HepG2 (cell line): ENCODE data around the gene LAP3. TPM values are rescaled to one million over a fixed set of nuclear protein-coding genes. Genes with fewer than 3 reads are reported as not detected.
A peak's percentile ranks its signal among the peaks of the same experiment; 100 is the strongest.

Experiments
- ATF7 ChIP-seq, 2 experiments: fragments of 450-650 bp in 1 of 2; sonication (generic) in 1 of 2; formaldehyde crosslinking in 1 of 2; IDR thresholded peaks; 2 replicates each; pipeline versions ENCODE4 v1.4.0 to v1.6.1; 2016 to 2020; ENCODE audit warnings: antibody characterized with exemption in 1 of 2, mild to moderate bottlenecking in 1 of 2, missing genetic modification reagents in 1 of 2
- CREM ChIP-seq, 2 experiments: sonication (generic) in 1 of 2; formaldehyde crosslinking in 1 of 2; IDR thresholded peaks; 2 replicates each; pipeline versions ENCODE4 v1.4.0 to v1.6.1; 2016 to 2020; ENCODE audit warnings: antibody characterized with exemption in 1 of 2, mild to moderate bottlenecking in 1 of 2, missing genetic modification reagents in 1 of 2
- JUND ChIP-seq: sonication (generic); formaldehyde crosslinking; IDR thresholded peaks from 2 replicates; pipeline ENCODE4 v1.8.0; 2022; ENCODE audit warnings: mild to moderate bottlenecking, missing genetic modification reagents
- RARA ChIP-seq: IDR thresholded peaks from 2 replicates; pipeline ENCODE4 v1.6.1; 2016; ENCODE audit warnings: missing genetic modification reagents, missing compliant biosample characterization
- TCF12 ChIP-seq, 2 experiments: fragments of 450-650 bp in 1 of 2; sonication (generic) in 1 of 2; formaldehyde crosslinking in 1 of 2; IDR thresholded peaks; 2 replicates each; pipeline versions ENCODE4 v1.6.1 to v1.8.0; 2017 to 2022; ENCODE audit warnings: antibody characterized with exemption in 1 of 2, mild to moderate bottlenecking in 1 of 2, missing genetic modification reagents in 1 of 2, moderate library complexity in 1 of 2
- TSC22D2 ChIP-seq: sonication (generic); formaldehyde crosslinking; IDR thresholded peaks from 2 replicates; pipeline ENCODE4 v1.5.1; 2020; ENCODE audit warnings: missing genetic modification reagents, mild to moderate bottlenecking, borderline replicate concordance
- ZNF232 ChIP-seq: sonication (generic); formaldehyde crosslinking; IDR thresholded peaks from 2 replicates; pipeline ENCODE4 v1.4.0; 2020; ENCODE audit warnings: missing genetic modification reagents, borderline replicate concordance
- ZNF614 ChIP-seq: IDR thresholded peaks from 2 replicates; pipeline ENCODE4 v1.6.1; 2018; ENCODE audit warnings: missing biosample characterization, missing genetic modification reagents, inconsistent platforms, borderline replicate concordance
- polyA plus RNA-seq, 8 experiments: library from polyadenylated mRNA; depleted of rRNA in 3 of 8; stranded (reverse) in 7 of 8; unstranded in 1 of 8; fragments of >200 nt; fragmentation: Illumina TruSeq in 4 of 8; extraction: Trizol in 4 of 8; gene quantifications; 2 replicates each; pipeline versions ENCODE4 v1.2.1 to v1.2.3, GENCODE V29; 2011 to 2016; ENCODE audit warnings: low read depth in 4 of 8, missing spikeins in 1 of 8, mixed read lengths in 1 of 8; ENCODE audit not compliant: insufficient read depth in 1 of 8
- total RNA-seq, 5 experiments: library from RNA; depleted of rRNA; stranded (reverse); fragments of >200 nt; fragmentation: Illumina TruSeq; extraction: Trizol; gene quantifications; 2 replicates each; pipeline ENCODE4 v1.2.3, GENCODE V29; 2016; ENCODE audit warnings: low read depth in 1 of 5
- TF ChIP-seq, protein P1 (sequence below): IDR thresholded peaks from 2 replicates; pipeline ENCODE4 v1.6.1; 2016; ENCODE audit warnings: mild to moderate bottlenecking
- TF ChIP-seq, protein P2 (sequence below): sonication (generic); formaldehyde crosslinking; IDR thresholded peaks from 2 replicates; pipeline ENCODE4 v1.4.0; 2020; ENCODE audit warnings: mild to moderate bottlenecking, missing genetic modification reagents
- TF ChIP-seq, protein P3 (sequence below): sonication (generic); formaldehyde crosslinking; IDR thresholded peaks from 2 replicates; pipeline ENCODE4 v1.5.1; 2020; ENCODE audit warnings: missing genetic modification reagents, mild to moderate bottlenecking, borderline replicate concordance
- TF ChIP-seq, protein P4 (sequence below): sonication (generic); formaldehyde crosslinking; IDR thresholded peaks from 2 replicates; pipeline ENCODE4 v1.9.0; 2021; ENCODE audit warnings: mild to moderate bottlenecking, missing genetic modification reagents
- TF ChIP-seq, protein P5 (sequence below): IDR thresholded peaks from 2 replicates; pipeline ENCODE4 v1.6.1; 2016; ENCODE audit warnings: missing compliant biosample characterization, missing genetic modification reagents, borderline replicate concordance

LAP3 gene
- total and polyA plus RNA-seq, 2 of the 13 experiments (the other 11 are each of a cell fraction or from before 2014, with no cell fraction given) = 106 to 125 TPM

DNA sequence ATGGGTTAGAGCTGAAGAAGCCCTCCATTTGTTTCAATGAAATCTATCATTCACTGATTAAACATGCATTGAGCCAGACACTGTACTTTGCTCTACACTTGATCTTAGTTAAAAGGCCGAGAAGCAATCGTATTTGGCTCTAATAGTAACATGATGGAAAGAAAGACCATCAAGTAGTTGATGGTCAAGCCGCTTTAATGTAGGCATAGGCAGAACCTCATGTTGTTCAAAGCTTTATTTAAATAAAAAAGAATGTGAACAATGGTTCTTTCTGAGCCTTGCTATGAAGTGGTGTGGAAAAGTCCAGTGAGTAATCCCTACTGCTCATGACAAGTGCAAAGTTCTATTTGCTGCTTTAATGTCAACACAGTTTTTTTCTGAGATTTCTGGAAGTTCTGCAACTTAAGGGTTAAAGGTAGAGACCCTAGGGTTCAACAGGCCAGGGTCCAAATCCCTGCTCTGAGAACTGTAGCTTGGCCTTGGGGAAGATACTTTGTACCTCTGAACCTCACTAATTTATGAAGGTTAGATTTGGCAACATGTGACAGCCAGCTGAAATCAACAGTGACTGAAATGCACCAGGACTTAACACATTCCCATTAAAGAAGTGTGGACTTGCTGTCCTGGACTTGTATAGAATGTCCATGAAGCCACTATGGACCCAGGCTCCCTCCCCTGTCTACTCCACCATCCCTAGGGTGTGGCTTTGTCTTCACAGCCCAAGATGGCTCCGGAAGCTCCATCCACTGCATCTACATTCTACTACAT lies 17.9 kb upstream of the LAP3 start (continued):
- TF ChIP-seq ATF7 (IDR thresholded peaks at IDR 0.05) = peak; percentile 56; the same call in 1 of the 2 replicates
- TF ChIP-seq ATF7 (CRISPR knock-in tag; IDR thresholded peaks at IDR 0.05) = peak; percentile 71; the same call in 1 of the 2 replicates
- TF ChIP-seq ZNF614 = peak; percentile 82
- TF ChIP-seq TCF12 (IDR thresholded peaks at IDR 0.05) = no peak
- TF ChIP-seq TCF12 (CRISPR knock-in tag; IDR thresholded peaks at IDR 0.05) = peak; percentile 95
- TF ChIP-seq, protein P1, sequence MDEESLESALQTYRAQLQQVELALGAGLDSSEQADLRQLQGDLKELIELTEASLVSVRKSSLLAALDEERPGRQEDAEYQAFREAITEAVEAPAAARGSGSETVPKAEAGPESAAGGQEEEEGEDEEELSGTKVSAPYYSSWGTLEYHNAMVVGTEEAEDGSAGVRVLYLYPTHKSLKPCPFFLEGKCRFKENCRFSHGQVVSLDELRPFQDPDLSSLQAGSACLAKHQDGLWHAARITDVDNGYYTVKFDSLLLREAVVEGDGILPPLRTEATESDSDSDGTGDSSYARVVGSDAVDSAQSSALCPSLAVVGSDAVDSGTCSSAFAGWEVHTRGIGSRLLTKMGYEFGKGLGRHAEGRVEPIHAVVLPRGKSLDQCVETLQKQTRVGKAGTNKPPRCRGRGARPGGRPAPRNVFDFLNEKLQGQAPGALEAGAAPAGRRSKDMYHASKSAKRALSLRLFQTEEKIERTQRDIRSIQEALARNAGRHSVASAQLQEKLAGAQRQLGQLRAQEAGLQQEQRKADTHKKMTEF (CRISPR knock-in tag) = peak; percentile 99
- TF ChIP-seq ZNF232 (CRISPR knock-in tag) = peak; percentile 100
- no peak; the same call in 1 of the 2 replicates for TF ChIP-seq TSC22D2 (CRISPR knock-in tag)
- TF ChIP-seq CREM (IDR thresholded peaks at IDR 0.05) = peak; percentile 94
- TF ChIP-seq CREM (CRISPR knock-in tag; IDR thresholded peaks at IDR 0.05) = no peak
- TF ChIP-seq, protein P2, sequence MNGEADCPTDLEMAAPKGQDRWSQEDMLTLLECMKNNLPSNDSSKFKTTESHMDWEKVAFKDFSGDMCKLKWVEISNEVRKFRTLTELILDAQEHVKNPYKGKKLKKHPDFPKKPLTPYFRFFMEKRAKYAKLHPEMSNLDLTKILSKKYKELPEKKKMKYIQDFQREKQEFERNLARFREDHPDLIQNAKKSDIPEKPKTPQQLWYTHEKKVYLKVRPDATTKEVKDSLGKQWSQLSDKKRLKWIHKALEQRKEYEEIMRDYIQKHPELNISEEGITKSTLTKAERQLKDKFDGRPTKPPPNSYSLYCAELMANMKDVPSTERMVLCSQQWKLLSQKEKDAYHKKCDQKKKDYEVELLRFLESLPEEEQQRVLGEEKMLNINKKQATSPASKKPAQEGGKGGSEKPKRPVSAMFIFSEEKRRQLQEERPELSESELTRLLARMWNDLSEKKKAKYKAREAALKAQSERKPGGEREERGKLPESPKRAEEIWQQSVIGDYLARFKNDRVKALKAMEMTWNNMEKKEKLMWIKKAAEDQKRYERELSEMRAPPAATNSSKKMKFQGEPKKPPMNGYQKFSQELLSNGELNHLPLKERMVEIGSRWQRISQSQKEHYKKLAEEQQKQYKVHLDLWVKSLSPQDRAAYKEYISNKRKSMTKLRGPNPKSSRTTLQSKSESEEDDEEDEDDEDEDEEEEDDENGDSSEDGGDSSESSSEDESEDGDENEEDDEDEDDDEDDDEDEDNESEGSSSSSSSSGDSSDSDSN (CRISPR knock-in tag) = peak; percentile 32; the same call in 1 of the 2 replicates
- peak; percentile 95 for TF ChIP-seq RARA (CRISPR knock-in tag)
- peak; percentile 68 for TF ChIP-seq JUND (CRISPR knock-in tag)
- TF ChIP-seq, protein P3, sequence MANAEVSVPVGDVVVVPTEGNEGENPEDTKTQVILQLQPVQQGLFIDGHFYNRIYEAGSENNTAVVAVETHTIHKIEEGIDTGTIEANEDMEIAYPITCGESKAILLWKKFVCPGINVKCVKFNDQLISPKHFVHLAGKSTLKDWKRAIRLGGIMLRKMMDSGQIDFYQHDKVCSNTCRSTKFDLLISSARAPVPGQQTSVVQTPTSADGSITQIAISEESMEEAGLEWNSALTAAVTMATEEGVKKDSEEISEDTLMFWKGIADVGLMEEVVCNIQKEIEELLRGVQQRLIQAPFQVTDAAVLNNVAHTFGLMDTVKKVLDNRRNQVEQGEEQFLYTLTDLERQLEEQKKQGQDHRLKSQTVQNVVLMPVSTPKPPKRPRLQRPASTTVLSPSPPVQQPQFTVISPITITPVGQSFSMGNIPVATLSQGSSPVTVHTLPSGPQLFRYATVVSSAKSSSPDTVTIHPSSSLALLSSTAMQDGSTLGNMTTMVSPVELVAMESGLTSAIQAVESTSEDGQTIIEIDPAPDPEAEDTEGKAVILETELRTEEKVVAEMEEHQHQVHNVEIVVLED (CRISPR knock-in tag) = peak; percentile 46; the same call in 1 of the 2 replicates
- TF ChIP-seq, protein P4, sequence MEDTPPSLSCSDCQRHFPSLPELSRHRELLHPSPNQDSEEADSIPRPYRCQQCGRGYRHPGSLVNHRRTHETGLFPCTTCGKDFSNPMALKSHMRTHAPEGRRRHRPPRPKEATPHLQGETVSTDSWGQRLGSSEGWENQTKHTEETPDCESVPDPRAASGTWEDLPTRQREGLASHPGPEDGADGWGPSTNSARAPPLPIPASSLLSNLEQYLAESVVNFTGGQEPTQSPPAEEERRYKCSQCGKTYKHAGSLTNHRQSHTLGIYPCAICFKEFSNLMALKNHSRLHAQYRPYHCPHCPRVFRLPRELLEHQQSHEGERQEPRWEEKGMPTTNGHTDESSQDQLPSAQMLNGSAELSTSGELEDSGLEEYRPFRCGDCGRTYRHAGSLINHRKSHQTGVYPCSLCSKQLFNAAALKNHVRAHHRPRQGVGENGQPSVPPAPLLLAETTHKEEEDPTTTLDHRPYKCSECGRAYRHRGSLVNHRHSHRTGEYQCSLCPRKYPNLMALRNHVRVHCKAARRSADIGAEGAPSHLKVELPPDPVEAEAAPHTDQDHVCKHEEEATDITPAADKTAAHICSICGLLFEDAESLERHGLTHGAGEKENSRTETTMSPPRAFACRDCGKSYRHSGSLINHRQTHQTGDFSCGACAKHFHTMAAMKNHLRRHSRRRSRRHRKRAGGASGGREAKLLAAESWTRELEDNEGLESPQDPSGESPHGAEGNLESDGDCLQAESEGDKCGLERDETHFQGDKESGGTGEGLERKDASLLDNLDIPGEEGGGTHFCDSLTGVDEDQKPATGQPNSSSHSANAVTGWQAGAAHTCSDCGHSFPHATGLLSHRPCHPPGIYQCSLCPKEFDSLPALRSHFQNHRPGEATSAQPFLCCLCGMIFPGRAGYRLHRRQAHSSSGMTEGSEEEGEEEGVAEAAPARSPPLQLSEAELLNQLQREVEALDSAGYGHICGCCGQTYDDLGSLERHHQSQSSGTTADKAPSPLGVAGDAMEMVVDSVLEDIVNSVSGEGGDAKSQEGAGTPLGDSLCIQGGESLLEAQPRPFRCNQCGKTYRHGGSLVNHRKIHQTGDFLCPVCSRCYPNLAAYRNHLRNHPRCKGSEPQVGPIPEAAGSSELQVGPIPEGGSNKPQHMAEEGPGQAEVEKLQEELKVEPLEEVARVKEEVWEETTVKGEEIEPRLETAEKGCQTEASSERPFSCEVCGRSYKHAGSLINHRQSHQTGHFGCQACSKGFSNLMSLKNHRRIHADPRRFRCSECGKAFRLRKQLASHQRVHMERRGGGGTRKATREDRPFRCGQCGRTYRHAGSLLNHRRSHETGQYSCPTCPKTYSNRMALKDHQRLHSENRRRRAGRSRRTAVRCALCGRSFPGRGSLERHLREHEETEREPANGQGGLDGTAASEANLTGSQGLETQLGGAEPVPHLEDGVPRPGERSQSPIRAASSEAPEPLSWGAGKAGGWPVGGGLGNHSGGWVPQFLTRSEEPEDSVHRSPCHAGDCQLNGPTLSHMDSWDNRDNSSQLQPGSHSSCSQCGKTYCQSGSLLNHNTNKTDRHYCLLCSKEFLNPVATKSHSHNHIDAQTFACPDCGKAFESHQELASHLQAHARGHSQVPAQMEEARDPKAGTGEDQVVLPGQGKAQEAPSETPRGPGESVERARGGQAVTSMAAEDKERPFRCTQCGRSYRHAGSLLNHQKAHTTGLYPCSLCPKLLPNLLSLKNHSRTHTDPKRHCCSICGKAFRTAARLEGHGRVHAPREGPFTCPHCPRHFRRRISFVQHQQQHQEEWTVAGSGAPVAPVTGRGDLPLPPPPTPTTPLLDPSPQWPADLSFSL (CRISPR knock-in tag) = no peak
- TF ChIP-seq, protein P5, sequence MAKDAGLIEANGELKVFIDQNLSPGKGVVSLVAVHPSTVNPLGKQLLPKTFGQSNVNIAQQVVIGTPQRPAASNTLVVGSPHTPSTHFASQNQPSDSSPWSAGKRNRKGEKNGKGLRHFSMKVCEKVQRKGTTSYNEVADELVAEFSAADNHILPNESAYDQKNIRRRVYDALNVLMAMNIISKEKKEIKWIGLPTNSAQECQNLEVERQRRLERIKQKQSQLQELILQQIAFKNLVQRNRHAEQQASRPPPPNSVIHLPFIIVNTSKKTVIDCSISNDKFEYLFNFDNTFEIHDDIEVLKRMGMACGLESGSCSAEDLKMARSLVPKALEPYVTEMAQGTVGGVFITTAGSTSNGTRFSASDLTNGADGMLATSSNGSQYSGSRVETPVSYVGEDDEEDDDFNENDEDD (CRISPR knock-in tag) = 0 out of 2 replicates have a peak, but pooled peaks have one; percentile 27
